GM19324 (cell line): Measurements from ENCODE around the gene PPFIA3.
"Not testable (repeated sequence)": the region's sequence is repeated elsewhere in the genome, so short reads cannot be mapped to it uniquely, and the experiment has no call there.

Source experiments
- ATAC-seq: cut with Tn5 transposase; IDR thresholded peaks from one replicate; pipeline ENCODE4 v1.9.1; 2021; ENCODE audit warnings: mild to moderate bottlenecking, moderate library complexity; ENCODE audit not compliant: unreplicated experiment, low FRiP score

Gene PPFIA3

GRCh38 chr19:49119411-49120324, at the start of gene PPFIA3:
TSS of gene PPFIA3 (plus strand) at chr19:49119544. CDS start at chr19:49127874, 8,330 bp downstream.
- no peak for ATAC-seq

- ATAC-seq = no peak
Measured at GRCh38 chr19:49070416-49070815, 48.9 kb upstream of the PPFIA3 start.

- no peak for ATAC-seq
Measured at GRCh38 chr19:49071860-49072547, 47.3 kb upstream of the PPFIA3 start.

GRCh38 chr19:49073514-49074378, 45.6 kb upstream of the PPFIA3 start:
- no peak for ATAC-seq

GRCh38 chr19:49074869-49075268, 44.5 kb upstream of the PPFIA3 start:
- ATAC-seq = not testable (repeated sequence)

GRCh38 chr19:49080392-49080791, 39.0 kb upstream of the PPFIA3 start:
- no peak for ATAC-seq

- ATAC-seq = no peak
Measured at GRCh38 chr19:49081273-49081672, 38.1 kb upstream of the PPFIA3 start.

GRCh38 chr19:49084206-49085019, 34.9 kb upstream of the PPFIA3 start:
- no peak for ATAC-seq

GRCh38 chr19:49085020-49085867, 34.1 kb upstream of the PPFIA3 start, which contains the start of gene SNRNP70:
TSS of gene SNRNP70 (plus strand) at chr19:49085451. CDS start at chr19:49086415, 964 bp downstream.
- peak; percentile 93 for ATAC-seq

GRCh38 chr19:49085868-49086232, 33.5 kb upstream of the PPFIA3 start:
- ATAC-seq = no peak

GRCh38 chr19:49086296-49086695, 33.0 kb upstream of the PPFIA3 start:
- no peak for ATAC-seq

GRCh38 chr19:49091391-49092038, 27.8 kb upstream of the PPFIA3 start:
- ATAC-seq = no peak

- no peak for ATAC-seq
Measured at GRCh38 chr19:49092686-49093085, 26.7 kb upstream of the PPFIA3 start.

- ATAC-seq = no peak
Measured at GRCh38 chr19:49094505-49095482, 24.6 kb upstream of the PPFIA3 start.

- no peak for ATAC-seq
Measured at GRCh38 chr19:49097453-49098288, 21.7 kb upstream of the PPFIA3 start.

GRCh38 chr19:49098795-49099194, 20.5 kb upstream of the PPFIA3 start:
- no peak for ATAC-seq
